BLaER1 (cell line): ENCODE results near the gene MMP27.
"Not testable (repeated sequence)": the region's sequence is repeated elsewhere in the genome, so short reads cannot be mapped to it uniquely, and the experiment has no call there.

Experiments used
- H3K27ac ChIP-seq: shearing (Covaris generic); formaldehyde crosslinking; 2 replicates; pipeline ENCODE4 v1.8.1; 2022
- H3K27me3 ChIP-seq: shearing (Covaris generic); formaldehyde crosslinking; 2 replicates; pipeline ENCODE4 v1.8.1; 2022
- H3K36me3 ChIP-seq: shearing (Covaris generic); formaldehyde crosslinking; 2 replicates; pipeline ENCODE4 v1.8.1; 2022
- H3K4me1 ChIP-seq: shearing (Covaris generic); formaldehyde crosslinking; 2 replicates; pipeline ENCODE4 v1.8.1; 2022
- H3K4me2 ChIP-seq: shearing (Covaris generic); formaldehyde crosslinking; 2 replicates; pipeline ENCODE4 v1.8.1; 2022
- H3K4me3 ChIP-seq: shearing (Covaris generic); formaldehyde crosslinking; 2 replicates; pipeline ENCODE4 v1.8.1; 2022
- H3K9ac ChIP-seq: shearing (Covaris generic); formaldehyde crosslinking; 2 replicates; pipeline ENCODE4 v1.8.1; 2022
- H3K9me3 ChIP-seq: shearing (Covaris generic); formaldehyde crosslinking; 2 replicates; pipeline ENCODE4 v1.8.1; 2022
- H4K20me1 ChIP-seq: shearing (Covaris generic); formaldehyde crosslinking; 2 replicates; pipeline ENCODE4 v1.8.1; 2022
- Cebpa-rat ChIP-seq: shearing (Covaris generic); IDR thresholded peaks from 2 replicates; pipeline ENCODE4 v1.8.1; 2022

Gene MMP27

GRCh38 chr11:102705626-102706025 is at the start of gene MMP27:
MMP27 (minus strand) TSS chr11:102705769; CDS start chr11:102705714, 55 bp downstream.
- no peaks in the 10 kb centered on the region for H3K36me3 ChIP-seq
- TF ChIP-seq Cebpa-rat = no peak
- no peak within 1 kb of the TSS for H3K27ac ChIP-seq
- no peak within 1 kb of the TSS for H3K4me3 ChIP-seq
- no peaks in the 10 kb centered on the region for H4K20me1 ChIP-seq
- no peak within 1 kb of the TSS for H3K9ac ChIP-seq
- 0 out of 2 replicates have a peak, but pooled peaks cover 4% of the 10 kb centered on the region for H3K4me1 ChIP-seq
- H3K4me2 ChIP-seq = no peak within 1 kb of the TSS
- H3K9me3 ChIP-seq = no peaks in the 10 kb centered on the region
- H3K27me3 ChIP-seq = no peaks in the 10 kb centered on the region

- H3K9ac ChIP-seq = no peak overlapping the region
- no peak overlapping the region for H3K4me2 ChIP-seq
- peaks cover 9% of the 10 kb centered on the region for H3K4me1 ChIP-seq
- H4K20me1 ChIP-seq = no peaks in the 10 kb centered on the region
- no peaks in the 10 kb centered on the region for H3K36me3 ChIP-seq
- H3K27ac ChIP-seq = no peak overlapping the region
- TF ChIP-seq Cebpa-rat = no peak
- H3K9me3 ChIP-seq = no peaks in the 10 kb centered on the region
- no peak overlapping the region for H3K4me3 ChIP-seq
- H3K27me3 ChIP-seq = no peaks in the 10 kb centered on the region
Observed at GRCh38 chr11:102753267-102753666, 47.7 kb upstream of the MMP27 start.

- H3K9me3 ChIP-seq = no peaks in the 10 kb centered on the region
- no peak overlapping the region for H3K4me3 ChIP-seq
- no peaks in the 10 kb centered on the region for H3K4me1 ChIP-seq
- no peaks in the 10 kb centered on the region for H3K27me3 ChIP-seq
- no peak overlapping the region for H3K9ac ChIP-seq
- no peaks in the 10 kb centered on the region for H4K20me1 ChIP-seq
- no peaks in the 10 kb centered on the region for H3K36me3 ChIP-seq
- H3K4me2 ChIP-seq = no peak overlapping the region
- no peak for TF ChIP-seq Cebpa-rat
- no peak overlapping the region for H3K27ac ChIP-seq
Observed at GRCh38 chr11:102751673-102752072, 46.1 kb upstream of the MMP27 start.

- TF ChIP-seq Cebpa-rat = no peak
- Histone ChIP-seq H3K4me3 (no peak overlapping the region), H3K36me3 (no peaks in the 10 kb centered on the region), H3K27me3 (no peaks in the 10 kb centered on the region), H3K9me3 (no peaks in the 10 kb centered on the region), H3K4me1 (no peaks in the 10 kb centered on the region), H3K9ac (no peak overlapping the region), H4K20me1 (no peaks in the 10 kb centered on the region), H3K27ac (no peak overlapping the region), H3K4me2 (no peak overlapping the region)
Observed at GRCh38 chr11:102749101-102749722, 43.6 kb upstream of the MMP27 start.

- not testable (repeated sequence) for H3K9me3 ChIP-seq, H3K9ac ChIP-seq, H3K36me3 ChIP-seq, H3K4me1 ChIP-seq, H3K27me3 ChIP-seq, H3K4me2 ChIP-seq, H4K20me1 ChIP-seq, H3K4me3 ChIP-seq, H3K27ac ChIP-seq
Observed at GRCh38 chr11:102746746-102747578, 41.4 kb upstream of the MMP27 start.

GRCh38 chr11:102734650-102735049 is 29.1 kb upstream of the MMP27 start:
- TF ChIP-seq Cebpa-rat = no peak

GRCh38 chr11:102733232-102733875 is 27.8 kb upstream of the MMP27 start:
- no peak overlapping the region for H3K4me2 ChIP-seq
- no peak overlapping the region for H3K9ac ChIP-seq
- H3K4me3 ChIP-seq = no peak overlapping the region
- peaks cover 5% of the 10 kb centered on the region; the same call in 1 of the 2 replicates for H3K9me3 ChIP-seq
- H4K20me1 ChIP-seq = no peaks in the 10 kb centered on the region
- TF ChIP-seq Cebpa-rat = no peak
- H3K27me3 ChIP-seq = no peaks in the 10 kb centered on the region
- no peaks in the 10 kb centered on the region for H3K36me3 ChIP-seq
- H3K27ac ChIP-seq = no peak overlapping the region
- no peaks in the 10 kb centered on the region for H3K4me1 ChIP-seq

More at GRCh38 chr11:102734650-102735049, 29.1 kb upstream of the MMP27 start:
- Histone ChIP-seq H3K4me1 (no peaks in the 10 kb centered on the region), H3K9ac (no peak overlapping the region), H3K27ac (no peak overlapping the region), H3K9me3 (peaks cover 5% of the 10 kb centered on the region; the same call in 1 of the 2 replicates), H3K27me3 (no peaks in the 10 kb centered on the region), H4K20me1 (no peaks in the 10 kb centered on the region), H3K36me3 (no peaks in the 10 kb centered on the region), H3K4me2 (no peak overlapping the region), H3K4me3 (no peak overlapping the region)

GRCh38 chr11:102730944-102731343 is 25.4 kb upstream of the MMP27 start:
- H3K4me1 ChIP-seq, H3K27ac ChIP-seq, H3K9ac ChIP-seq, H3K36me3 ChIP-seq, H3K9me3 ChIP-seq, H3K4me3 ChIP-seq, H3K4me2 ChIP-seq, H3K27me3 ChIP-seq, H4K20me1 ChIP-seq: not testable (repeated sequence)

GRCh38 chr11:102729849-102730815 is 24.6 kb upstream of the MMP27 start:
- no peak for TF ChIP-seq Cebpa-rat
- H3K9me3 ChIP-seq = peaks cover 5% of the 10 kb centered on the region; the same call in 1 of the 2 replicates

More at GRCh38 chr11:102729849-102730815, 24.6 kb upstream of the MMP27 start:
- no peak overlapping the region for H3K4me2 ChIP-seq
- H3K9ac ChIP-seq = no peak overlapping the region
- H3K4me3 ChIP-seq = no peak overlapping the region
- no peaks in the 10 kb centered on the region for H4K20me1 ChIP-seq
- H3K4me1 ChIP-seq = no peaks in the 10 kb centered on the region
- H3K27me3 ChIP-seq = no peaks in the 10 kb centered on the region
- no peaks in the 10 kb centered on the region for H3K36me3 ChIP-seq
- H3K27ac ChIP-seq = no peak overlapping the region
